ENCODE measurements around the gene ENTREP1. TPM values are rescaled to one million over a fixed set of nuclear protein-coding genes. Genes with fewer than 3 reads are reported as not detected.

The ENTREP1 gene
- total RNA-seq, 3 donors from 2014 or later, result 0.11 TPM; not detected in 2

Other genes starting within 250 kb of the ENTREP1 start
- 1 to 10 TPM; 3.1 to 5.8 (median 4.1) TPM for gene TJP2, start 150.9 kb upstream of the ENTREP1 start, total RNA-seq